HepG2 (cell line): ENCODE data around the gene INF2. TPM values are rescaled to one million over a fixed set of nuclear protein-coding genes. Genes with fewer than 3 reads are reported as not detected.

Experiments
- BATF2 ChIP-seq: sonication (generic); formaldehyde crosslinking; IDR thresholded peaks from 2 replicates; pipeline ENCODE4 v1.8.0; 2022; ENCODE audit warnings: mild to moderate bottlenecking, missing genetic modification reagents, moderate library complexity
- BHLHE40 ChIP-seq: IDR thresholded peaks from 2 replicates; pipeline ENCODE4 v1.6.1; 2011; ENCODE audit warnings: low read length, improper control_type of control experiment
- EHMT2 ChIP-seq: fragments of 200-600 bp; sonication (generic); IDR thresholded peaks from 2 replicates; pipeline ENCODE4 v1.7.0; 2017; ENCODE audit warnings: antibody characterized with exemption, low read depth, low read length, borderline replicate concordance
- GFI1 ChIP-seq: sonication (generic); formaldehyde crosslinking; IDR thresholded peaks from 2 replicates; pipeline ENCODE4 v1.5.0; 2020; ENCODE audit warnings: missing genetic modification reagents, mild to moderate bottlenecking, borderline replicate concordance
- KLF13 ChIP-seq: sonication (generic); formaldehyde crosslinking; IDR thresholded peaks from 2 replicates; pipeline ENCODE4 v1.4.0; 2020; ENCODE audit warnings: mild to moderate bottlenecking, missing genetic modification reagents
- PHB2 ChIP-seq: fragments of 450-650 bp; IDR thresholded peaks from 2 replicates; pipeline ENCODE4 v1.6.1; 2018; ENCODE audit not compliant: partially characterized antibody
- POLR2A ChIP-seq, 2 experiments: IDR thresholded peaks; 2 replicates each; pipeline ENCODE4 v1.6.1; 2011; ENCODE audit warnings: low read depth in 2 of 2, low read length in 2 of 2, mild to moderate bottlenecking in 1 of 2, moderate library complexity in 1 of 2; ENCODE audit not compliant: insufficient read depth in 1 of 2
- REXO4 ChIP-seq: sonication (generic); formaldehyde crosslinking; IDR thresholded peaks from 2 replicates; pipeline ENCODE4 v1.8.0; 2022; ENCODE audit warnings: missing genetic modification reagents, mild to moderate bottlenecking, borderline replicate concordance
- TEAD3 ChIP-seq: optimal IDR thresholded peaks from 2 replicates; pipeline ENCODE3; 2016; ENCODE audit warnings: borderline replicate concordance
- ZBTB4 ChIP-seq: sonication (generic); formaldehyde crosslinking; IDR thresholded peaks from 2 replicates; pipeline ENCODE4 v1.4.0; 2020; ENCODE audit warnings: missing genetic modification reagents, mild to moderate bottlenecking, borderline replicate concordance
- ZFX ChIP-seq: sonication (generic); formaldehyde crosslinking; IDR thresholded peaks from 2 replicates; pipeline ENCODE4 v1.4.0; 2020; ENCODE audit warnings: mild to moderate bottlenecking, low read depth, missing genetic modification reagents, moderate library complexity
- ZFY ChIP-seq: sonication (generic); formaldehyde crosslinking; IDR thresholded peaks from 2 replicates; pipeline ENCODE4 v1.4.0; 2020; ENCODE audit warnings: missing genetic modification reagents
- ZNF263 ChIP-seq: sonication (generic); formaldehyde crosslinking; IDR thresholded peaks from 2 replicates; pipeline ENCODE4 v1.4.0; 2020; ENCODE audit warnings: missing genetic modification reagents
- ZNF333 ChIP-seq: sonication (generic); formaldehyde crosslinking; IDR thresholded peaks from 2 replicates; pipeline ENCODE4 v1.4.0; 2020; ENCODE audit warnings: mild to moderate bottlenecking, missing genetic modification reagents, borderline replicate concordance
- ZNF354B ChIP-seq: sonication (generic); formaldehyde crosslinking; IDR thresholded peaks from 2 replicates; pipeline ENCODE4 v1.8.0; 2022; ENCODE audit warnings: mild to moderate bottlenecking, missing genetic modification reagents
- ZNF580 ChIP-seq: IDR thresholded peaks from 2 replicates; pipeline ENCODE4 v1.6.1; 2016; ENCODE audit warnings: low read depth, borderline replicate concordance
- ZNF614 ChIP-seq: IDR thresholded peaks from 2 replicates; pipeline ENCODE4 v1.6.1; 2018; ENCODE audit warnings: missing biosample characterization, missing genetic modification reagents, inconsistent platforms, borderline replicate concordance
- ZNF780A ChIP-seq: sonication (generic); formaldehyde crosslinking; IDR thresholded peaks from 2 replicates; pipeline ENCODE4 v1.8.0; 2022; ENCODE audit warnings: mild to moderate bottlenecking, missing genetic modification reagents, moderate library complexity
- ZNF878 ChIP-seq: sonication (generic); formaldehyde crosslinking; IDR thresholded peaks from 2 replicates; pipeline ENCODE4 v1.8.1; 2023; ENCODE audit warnings: mild to moderate bottlenecking, missing genetic modification reagents, moderate library complexity
- polyA plus RNA-seq, 8 experiments: library from polyadenylated mRNA; depleted of rRNA in 3 of 8; stranded (reverse) in 7 of 8; unstranded in 1 of 8; fragments of >200 nt; fragmentation: Illumina TruSeq in 4 of 8; extraction: Trizol in 4 of 8; gene quantifications; 2 replicates each; pipeline versions ENCODE4 v1.2.1 to v1.2.3, GENCODE V29; 2011 to 2016; ENCODE audit warnings: low read depth in 4 of 8, missing spikeins in 1 of 8, mixed read lengths in 1 of 8; ENCODE audit not compliant: insufficient read depth in 1 of 8
- total RNA-seq, 5 experiments: library from RNA; depleted of rRNA; stranded (reverse); fragments of >200 nt; fragmentation: Illumina TruSeq; extraction: Trizol; gene quantifications; 2 replicates each; pipeline ENCODE4 v1.2.3, GENCODE V29; 2016; ENCODE audit warnings: low read depth in 1 of 5
- TF ChIP-seq, protein P1 (sequence below): sonication (generic); formaldehyde crosslinking; conservative IDR thresholded peaks from 2 replicates; pipeline ENCODE4 v1.8.0; 2022; ENCODE audit warnings: missing genetic modification reagents
- TF ChIP-seq, protein P2 (sequence below): sonication (generic); formaldehyde crosslinking; IDR thresholded peaks from 2 replicates; pipeline ENCODE4 v1.8.0; 2022; ENCODE audit warnings: mild to moderate bottlenecking, missing genetic modification reagents, borderline replicate concordance

The INF2 gene
- total and polyA plus RNA-seq, 2 of the 13 experiments (the other 11 are each of a cell fraction or from before 2014, with no cell fraction given), result 16.4 to 26.4 TPM

- TF ChIP-seq ZBTB4 (CRISPR knock-in tag) (no peak), ZNF333 (CRISPR knock-in tag) (0 out of 2 replicates have a peak, but pooled peaks have one; percentile 34), ZNF780A (CRISPR knock-in tag) (no peak), ZNF354B (CRISPR knock-in tag) (no peak), ZNF580 (no peak), TEAD3 (CRISPR knock-in tag) (peak; percentile 79), EHMT2 (no peak), GFI1 (no peak), ZNF614 (CRISPR knock-in tag) (no peak), ZNF878 (CRISPR knock-in tag) (no peak), ZFX (peak; percentile 56), BHLHE40 (no peak), KLF13 (CRISPR knock-in tag) (no peak), REXO4 (CRISPR knock-in tag) (no peak), PHB2 (no peak), ZNF263 (CRISPR knock-in tag) (no peak), POLR2A (IDR thresholded peaks at IDR 0.05; ENCODE audit: insufficient read depth in 1 of 2, low read depth in 2 of 2, low read length in 2 of 2) (peak; percentile 21 to 41; a peak in 2 of 4 replicates), ZFY (peak; percentile 20), BATF2 (CRISPR knock-in tag) (no peak)
- TF ChIP-seq, protein P1, sequence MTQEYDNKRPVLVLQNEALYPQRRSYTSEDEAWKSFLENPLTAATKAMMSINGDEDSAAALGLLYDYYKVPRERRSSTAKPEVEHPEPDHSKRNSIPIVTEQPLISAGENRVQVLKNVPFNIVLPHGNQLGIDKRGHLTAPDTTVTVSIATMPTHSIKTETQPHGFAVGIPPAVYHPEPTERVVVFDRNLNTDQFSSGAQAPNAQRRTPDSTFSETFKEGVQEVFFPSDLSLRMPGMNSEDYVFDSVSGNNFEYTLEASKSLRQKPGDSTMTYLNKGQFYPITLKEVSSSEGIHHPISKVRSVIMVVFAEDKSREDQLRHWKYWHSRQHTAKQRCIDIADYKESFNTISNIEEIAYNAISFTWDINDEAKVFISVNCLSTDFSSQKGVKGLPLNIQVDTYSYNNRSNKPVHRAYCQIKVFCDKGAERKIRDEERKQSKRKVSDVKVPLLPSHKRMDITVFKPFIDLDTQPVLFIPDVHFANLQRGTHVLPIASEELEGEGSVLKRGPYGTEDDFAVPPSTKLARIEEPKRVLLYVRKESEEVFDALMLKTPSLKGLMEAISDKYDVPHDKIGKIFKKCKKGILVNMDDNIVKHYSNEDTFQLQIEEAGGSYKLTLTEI (CRISPR knock-in tag), result no peak
- TF ChIP-seq, protein P2, sequence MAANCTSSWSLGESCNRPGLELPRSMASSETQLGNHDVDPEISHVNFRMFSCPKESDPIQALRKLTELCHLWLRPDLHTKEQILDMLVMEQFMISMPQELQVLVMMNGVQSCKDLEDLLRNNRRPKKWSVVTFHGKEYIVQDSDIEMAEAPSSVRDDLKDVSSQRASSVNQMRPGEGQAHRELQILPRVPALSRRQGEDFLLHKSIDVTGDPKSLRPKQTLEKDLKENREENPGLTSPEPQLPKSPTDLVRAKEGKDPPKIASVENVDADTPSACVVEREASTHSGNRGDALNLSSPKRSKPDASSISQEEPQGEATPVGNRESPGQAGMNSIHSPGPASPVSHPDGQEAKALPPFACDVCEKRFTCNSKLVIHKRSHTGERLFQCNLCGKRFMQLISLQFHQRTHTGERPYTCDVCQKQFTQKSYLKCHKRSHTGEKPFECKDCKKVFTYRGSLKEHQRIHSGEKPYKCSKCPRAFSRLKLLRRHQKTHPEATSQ, result no peak
Observed at GRCh38 chr14:104754213-104754851, 64.9 kb downstream of the INF2 start (continued).
